Measurements from ENCODE around the gene ATPAF1.
"Not testable (repeated sequence)": the region's sequence is repeated elsewhere in the genome, so short reads cannot be mapped to it uniquely, and the experiment has no call there.

The ATPAF1 gene

DNA sequence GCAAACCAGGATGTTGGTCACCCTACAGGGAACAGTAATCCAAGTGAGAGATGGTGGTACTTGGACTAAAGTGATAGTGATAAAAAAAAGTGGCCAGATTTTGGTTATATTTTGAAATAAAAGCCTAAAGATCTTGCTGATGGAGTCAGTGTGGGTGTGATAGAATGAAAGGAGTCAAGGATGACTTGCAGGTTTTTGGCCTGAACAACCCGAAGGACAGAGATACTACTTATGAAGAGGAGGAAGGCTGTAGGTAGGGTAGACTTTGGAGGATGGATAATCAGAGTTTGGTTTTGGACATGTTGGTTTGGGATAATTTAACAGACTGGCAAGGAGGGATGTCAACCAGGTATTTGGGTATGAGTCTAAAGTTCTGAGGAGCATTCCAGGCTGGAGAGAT lies 2.0 kb upstream of the ATPAF1 start:
- no peak overlapping the region for H3K4me3 Mint-ChIP-seq
- H3K9me3 Mint-ChIP-seq: no peaks in the 10 kb centered on the region
- no peaks in the 10 kb centered on the region for H3K27me3 Mint-ChIP-seq (ENCODE audit: low read depth)
- no peak overlapping the region for H3K27ac Mint-ChIP-seq
- peaks cover 7% of the 10 kb centered on the region for H3K36me3 Mint-ChIP-seq (ENCODE audit: low read depth)
- peaks cover 21% of the 10 kb centered on the region for H3K4me1 Mint-ChIP-seq (ENCODE audit: low read depth)

DNA sequence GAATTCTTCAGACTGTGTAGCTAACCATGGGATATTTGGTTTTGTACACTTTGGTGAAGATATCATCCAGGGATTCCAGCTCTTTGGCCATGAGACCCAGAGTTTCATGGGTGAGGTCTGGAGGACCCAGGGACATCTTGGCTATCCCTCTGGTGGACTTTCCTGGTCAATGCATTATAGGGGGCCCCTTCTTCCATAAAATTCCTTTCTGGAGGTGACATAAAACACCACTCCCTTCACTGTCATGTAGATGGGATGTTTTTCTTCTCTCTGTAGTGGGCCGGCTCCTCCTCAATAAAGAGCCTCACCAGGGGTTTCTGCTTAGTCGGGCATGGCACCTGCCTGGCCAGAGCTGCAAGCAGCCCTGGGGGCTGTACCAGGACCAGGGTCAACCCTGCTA lies 2.2 kb downstream of the ATPAF1 start:
- peaks cover 15% of the 10 kb centered on the region for H3K4me1 Mint-ChIP-seq (ENCODE audit: low read depth)
- H3K4me3 Mint-ChIP-seq: no peak overlapping the region
- no peak overlapping the region for H3K27ac Mint-ChIP-seq
- no peaks in the 10 kb centered on the region for H3K27me3 Mint-ChIP-seq (ENCODE audit: low read depth)
- no peaks in the 10 kb centered on the region for H3K9me3 Mint-ChIP-seq
- H3K36me3 Mint-ChIP-seq (ENCODE audit: low read depth): peaks cover 8% of the 10 kb centered on the region

DNA sequence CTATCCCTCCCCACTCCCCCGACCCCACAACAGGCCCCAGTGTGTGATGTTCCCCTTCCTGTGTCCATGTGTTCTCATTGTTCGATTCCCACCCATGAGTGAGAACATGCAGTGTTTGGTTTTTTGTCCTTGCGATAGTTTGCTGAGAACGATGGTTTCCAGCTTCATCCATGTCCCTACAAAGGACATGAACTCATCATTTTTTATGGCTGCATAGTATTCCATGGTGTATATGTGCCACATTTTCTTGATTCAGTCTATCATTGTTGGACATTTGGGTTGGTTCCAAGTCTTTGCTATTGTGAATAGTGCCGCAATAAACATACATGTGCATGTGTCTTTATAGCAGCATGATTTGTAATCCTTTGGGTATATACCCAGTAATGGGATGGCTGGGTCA lies 5.2 kb downstream of the ATPAF1 start:
- not testable (repeated sequence) for H3K27ac Mint-ChIP-seq; H3K4me3 Mint-ChIP-seq; H3K9me3 Mint-ChIP-seq; H3K27me3 Mint-ChIP-seq (ENCODE audit: low read depth)
- peaks cover 22% of the 10 kb centered on the region for H3K4me1 Mint-ChIP-seq (ENCODE audit: low read depth)
- H3K36me3 Mint-ChIP-seq (ENCODE audit: low read depth): peaks cover 12% of the 10 kb centered on the region

DNA sequence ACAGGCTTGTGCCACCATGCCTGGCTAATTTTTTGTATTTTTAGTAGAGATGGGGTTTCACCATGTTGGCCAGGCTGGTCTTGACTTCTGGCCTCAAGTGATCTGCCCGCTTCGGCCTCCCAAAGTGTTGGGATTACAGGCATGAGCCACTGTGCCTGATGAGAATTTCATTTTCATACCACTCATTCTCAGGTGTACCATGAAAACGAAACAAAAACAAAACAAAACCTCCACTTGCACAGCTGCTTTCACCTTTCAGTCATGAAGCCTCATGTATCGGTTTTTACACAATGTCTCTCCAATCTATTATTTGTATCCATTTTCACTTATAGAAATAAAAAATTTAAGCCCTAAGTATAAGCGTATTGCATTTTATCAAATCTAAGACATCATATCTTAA lies 8.0 kb downstream of the ATPAF1 start:
- H3K4me3 Mint-ChIP-seq; H3K27me3 Mint-ChIP-seq (ENCODE audit: low read depth); H3K27ac Mint-ChIP-seq; H3K9me3 Mint-ChIP-seq: not testable (repeated sequence)
- H3K36me3 Mint-ChIP-seq (ENCODE audit: low read depth): peaks cover 27% of the 10 kb centered on the region
- H3K4me1 Mint-ChIP-seq (ENCODE audit: low read depth): peaks cover 12% of the 10 kb centered on the region

DNA sequence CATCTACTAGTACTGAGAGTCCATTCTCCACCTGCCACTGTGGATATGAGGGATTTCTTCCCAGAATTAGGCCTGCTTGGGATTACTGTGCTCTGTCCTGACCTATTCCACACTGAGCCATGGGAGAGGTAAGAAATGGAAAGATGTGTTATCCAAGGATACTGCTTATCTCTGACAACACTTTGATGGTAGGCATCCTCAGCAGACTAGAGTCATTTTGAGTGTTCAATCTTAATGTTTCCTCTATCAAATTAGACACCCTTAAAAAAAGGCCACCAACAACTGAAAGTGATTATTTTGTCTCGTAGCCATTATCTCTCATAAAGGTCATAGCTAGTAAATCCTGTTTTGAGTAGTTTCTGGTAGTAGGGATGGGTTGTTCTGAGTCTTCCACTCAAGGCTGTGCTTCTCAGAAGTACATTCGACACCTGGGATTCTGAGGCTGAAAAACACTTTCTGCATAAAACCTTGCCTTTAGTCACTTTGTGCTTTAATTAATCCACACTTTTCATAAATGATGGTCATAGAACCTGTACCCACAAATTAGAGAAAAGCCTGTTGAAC lies 8.8 kb downstream of the ATPAF1 start:
- Mint-ChIP-seq H3K9me3 (peaks cover 6% of the 10 kb centered on the region), H3K4me1 (ENCODE audit: low read depth) (peaks cover 12% of the 10 kb centered on the region), H3K36me3 (ENCODE audit: low read depth) (peaks cover 31% of the 10 kb centered on the region), H3K27me3 (ENCODE audit: low read depth) (no peaks in the 10 kb centered on the region), H3K27ac (no peak overlapping the region), H3K4me3 (no peak overlapping the region)

DNA sequence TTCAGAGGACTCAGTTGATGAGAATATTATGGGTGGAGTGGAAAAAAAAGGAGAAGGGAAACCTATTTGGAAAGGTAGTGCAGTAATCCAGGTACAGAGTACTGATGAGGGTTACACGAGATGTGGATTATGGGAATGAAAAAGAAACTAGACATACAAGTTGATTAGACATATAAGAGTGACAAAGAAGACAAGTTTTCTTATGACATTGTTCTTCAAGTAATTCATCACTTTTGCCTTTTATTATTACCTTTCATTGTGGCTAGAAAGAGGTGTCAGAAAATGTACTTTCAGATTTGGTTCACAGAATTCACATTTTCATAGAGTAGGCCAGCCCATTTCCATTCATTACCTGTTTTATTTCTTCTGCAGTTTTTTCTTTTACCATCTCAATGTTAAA lies 10.4 kb downstream of the ATPAF1 start:
- Mint-ChIP-seq H3K4me3 (no peak overlapping the region), H3K9me3 (peaks cover 6% of the 10 kb centered on the region), H3K4me1 (ENCODE audit: low read depth) (peaks cover 19% of the 10 kb centered on the region), H3K27me3 (ENCODE audit: low read depth) (no peaks in the 10 kb centered on the region), H3K36me3 (ENCODE audit: low read depth) (peaks cover 37% of the 10 kb centered on the region), H3K27ac (no peak overlapping the region)

DNA sequence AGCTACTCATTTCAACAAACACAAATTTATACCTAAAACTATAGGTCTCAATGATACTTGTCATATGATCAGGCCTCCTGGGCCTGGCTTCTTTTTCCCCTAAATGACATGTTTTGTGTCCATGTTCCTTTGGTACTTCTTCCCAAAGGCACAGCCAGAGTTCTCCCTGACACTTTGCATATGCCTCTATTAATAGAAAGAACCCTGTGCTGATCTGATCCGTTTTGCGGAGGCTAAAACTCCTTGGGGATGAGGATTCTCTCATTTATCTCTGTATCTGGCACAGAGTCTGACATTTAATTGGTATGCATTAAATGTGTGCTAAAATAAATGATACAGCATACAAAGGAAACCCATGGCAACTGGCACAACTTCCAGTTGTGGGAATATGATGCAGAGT lies 11.5 kb downstream of the ATPAF1 start:
- no peak overlapping the region for H3K4me3 Mint-ChIP-seq
- no peak overlapping the region for H3K27ac Mint-ChIP-seq
- H3K36me3 Mint-ChIP-seq (ENCODE audit: low read depth): peaks cover 44% of the 10 kb centered on the region
- H3K27me3 Mint-ChIP-seq (ENCODE audit: low read depth): no peaks in the 10 kb centered on the region
- peaks cover 6% of the 10 kb centered on the region for H3K9me3 Mint-ChIP-seq
- peaks cover 19% of the 10 kb centered on the region for H3K4me1 Mint-ChIP-seq (ENCODE audit: low read depth)

DNA sequence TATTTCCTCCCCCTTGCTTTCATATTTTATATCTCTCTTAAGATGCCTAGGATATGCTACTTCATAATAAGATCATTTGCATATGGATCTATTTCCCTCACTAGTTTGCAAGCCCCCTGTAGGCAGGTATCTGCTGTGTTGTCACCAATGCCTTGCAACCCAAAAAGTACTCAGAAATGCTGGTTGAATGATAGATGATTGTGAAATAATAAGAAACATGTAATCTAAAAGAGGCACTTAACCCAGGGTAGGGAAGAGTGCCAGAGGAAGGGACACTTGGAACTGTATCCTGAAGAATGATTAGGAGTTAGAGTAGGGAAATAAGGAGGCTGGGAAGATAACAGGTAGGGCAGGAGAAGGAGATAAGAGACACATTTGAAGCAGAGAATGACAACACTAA lies 12.3 kb downstream of the ATPAF1 start:
- Mint-ChIP-seq H3K27me3 (ENCODE audit: low read depth) (no peaks in the 10 kb centered on the region), H3K9me3 (peaks cover 6% of the 10 kb centered on the region), H3K36me3 (ENCODE audit: low read depth) (peaks cover 44% of the 10 kb centered on the region), H3K4me3 (no peak overlapping the region), H3K4me1 (ENCODE audit: low read depth) (peaks cover 19% of the 10 kb centered on the region), H3K27ac (no peak overlapping the region)

DNA sequence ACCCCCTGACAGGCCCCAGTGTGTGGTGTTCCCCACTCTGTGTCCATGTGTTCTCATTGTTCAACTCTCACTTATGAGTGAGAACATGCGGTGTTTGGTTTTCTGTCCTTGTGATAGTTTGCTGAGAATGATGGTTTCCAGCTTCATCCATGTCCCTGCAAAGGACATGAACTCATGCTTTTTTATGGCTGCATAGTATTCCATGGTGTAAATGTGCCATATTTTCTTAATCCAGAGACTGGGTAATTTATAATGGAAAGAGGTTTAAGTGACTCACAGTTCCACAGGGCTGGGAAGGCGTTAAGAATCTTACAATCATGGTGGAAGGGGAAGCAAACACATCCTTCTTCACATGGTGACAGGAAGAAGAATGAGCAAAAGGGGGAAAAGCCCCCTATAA lies 13.5 kb downstream of the ATPAF1 start:
- not testable (repeated sequence) for H3K4me3 Mint-ChIP-seq; H3K27me3 Mint-ChIP-seq (ENCODE audit: low read depth); H3K27ac Mint-ChIP-seq
- Mint-ChIP-seq H3K4me1 (ENCODE audit: low read depth) (peaks cover 12% of the 10 kb centered on the region), H3K9me3 (peaks cover 16% of the 10 kb centered on the region), H3K36me3 (ENCODE audit: low read depth) (peaks cover 54% of the 10 kb centered on the region)

DNA sequence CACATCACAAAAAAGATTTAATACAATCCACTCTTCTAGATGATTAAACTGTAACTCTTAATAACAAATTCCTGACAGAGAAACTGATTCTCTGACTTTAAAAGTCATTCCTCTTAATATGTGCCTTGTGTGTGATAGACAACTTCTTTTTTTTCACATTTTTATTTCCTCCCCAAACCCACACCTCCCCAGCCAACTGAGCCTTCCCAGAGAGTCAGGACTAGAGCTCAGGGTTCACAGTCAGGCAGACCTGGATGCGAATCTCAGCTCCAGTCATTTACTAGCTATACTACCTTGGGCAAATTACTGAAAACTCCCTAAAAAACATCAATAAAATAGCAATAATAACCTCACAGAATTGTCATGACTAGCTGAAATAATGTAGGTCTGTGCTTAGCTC lies 14.2 kb downstream of the ATPAF1 start:
- peaks cover 57% of the 10 kb centered on the region for H3K36me3 Mint-ChIP-seq (ENCODE audit: low read depth)
- peaks cover 11% of the 10 kb centered on the region for H3K4me1 Mint-ChIP-seq (ENCODE audit: low read depth)
- H3K4me3 Mint-ChIP-seq: no peak overlapping the region
- H3K27me3 Mint-ChIP-seq (ENCODE audit: low read depth): no peaks in the 10 kb centered on the region
- H3K9me3 Mint-ChIP-seq: peaks cover 17% of the 10 kb centered on the region
- no peak overlapping the region for H3K27ac Mint-ChIP-seq

DNA sequence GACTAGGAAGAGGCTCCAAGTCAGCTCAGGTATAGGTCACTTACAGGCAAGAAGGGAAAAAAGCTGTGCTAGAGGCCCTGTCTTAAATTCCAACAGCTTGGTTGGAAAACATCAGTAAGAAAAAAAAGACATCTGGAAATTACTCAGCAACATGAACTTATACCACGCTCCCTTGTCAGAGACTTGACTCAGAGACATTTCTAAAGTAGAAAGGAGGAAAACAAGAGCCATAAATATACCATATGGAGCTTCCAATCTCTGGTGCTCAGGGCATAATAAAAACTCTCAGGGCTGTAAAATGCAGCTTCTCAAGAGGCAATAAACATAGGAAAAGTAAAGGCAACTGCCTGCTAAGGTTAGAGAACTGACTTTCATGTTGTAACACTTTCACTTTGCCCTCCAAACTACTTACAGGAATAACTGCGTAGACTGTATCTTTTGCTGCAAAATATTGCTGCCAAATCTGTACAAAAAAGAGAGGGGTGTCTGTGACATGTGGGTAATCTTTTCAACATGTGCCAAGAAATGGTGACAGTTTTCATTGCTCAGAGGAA lies 14.7 kb downstream of the ATPAF1 start:
- H3K4me1 Mint-ChIP-seq (ENCODE audit: low read depth): peaks cover 11% of the 10 kb centered on the region

DNA sequence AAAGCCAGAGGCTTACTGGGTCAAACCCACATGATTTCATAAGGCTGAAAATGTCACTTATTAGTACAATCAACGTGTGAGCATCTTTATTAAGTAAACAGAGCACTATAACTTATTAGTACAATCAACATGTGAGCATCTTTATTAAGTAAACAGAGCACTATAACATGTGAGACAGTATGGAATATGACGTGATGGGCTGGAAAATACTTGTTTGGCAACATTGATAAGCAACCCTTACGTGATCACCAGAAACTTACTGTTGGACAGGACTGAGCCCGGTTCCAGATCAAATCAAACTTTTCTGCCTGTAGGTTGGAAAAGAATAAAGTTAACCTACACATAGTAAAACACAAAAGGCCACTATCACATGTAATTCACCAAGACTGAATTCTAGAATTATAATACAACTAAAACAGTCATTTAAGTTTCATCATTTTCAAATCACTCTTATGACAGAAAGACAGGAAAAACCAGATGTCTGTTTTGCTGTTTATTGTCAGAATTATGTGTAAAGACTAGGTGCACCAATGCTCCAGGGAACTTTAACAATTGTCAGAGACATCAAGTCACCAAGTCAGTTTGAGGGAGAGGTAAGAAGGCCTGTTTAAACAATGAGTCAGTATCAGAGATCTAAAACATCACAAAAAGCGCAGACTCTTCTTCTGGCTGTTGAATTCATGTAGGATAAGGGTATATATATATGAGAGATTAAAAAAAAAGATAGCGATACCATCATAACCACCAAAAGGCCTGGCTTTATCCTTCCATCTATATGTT lies 15.7 kb downstream of the ATPAF1 start:
- Mint-ChIP-seq H3K4me3 (no peak overlapping the region), H3K9me3 (peaks cover 18% of the 10 kb centered on the region), H3K27ac (no peak overlapping the region), H3K27me3 (ENCODE audit: low read depth) (no peaks in the 10 kb centered on the region), H3K4me1 (ENCODE audit: low read depth) (peaks cover 7% of the 10 kb centered on the region), H3K36me3 (ENCODE audit: low read depth) (peaks cover 57% of the 10 kb centered on the region)

More for the DNA sequence above, 14.7 kb downstream of the ATPAF1 start:
- no peak overlapping the region for H3K4me3 Mint-ChIP-seq
- no peak overlapping the region for H3K27ac Mint-ChIP-seq
- no peaks in the 10 kb centered on the region for H3K27me3 Mint-ChIP-seq (ENCODE audit: low read depth)
- H3K36me3 Mint-ChIP-seq (ENCODE audit: low read depth): peaks cover 57% of the 10 kb centered on the region
- peaks cover 17% of the 10 kb centered on the region for H3K9me3 Mint-ChIP-seq

DNA sequence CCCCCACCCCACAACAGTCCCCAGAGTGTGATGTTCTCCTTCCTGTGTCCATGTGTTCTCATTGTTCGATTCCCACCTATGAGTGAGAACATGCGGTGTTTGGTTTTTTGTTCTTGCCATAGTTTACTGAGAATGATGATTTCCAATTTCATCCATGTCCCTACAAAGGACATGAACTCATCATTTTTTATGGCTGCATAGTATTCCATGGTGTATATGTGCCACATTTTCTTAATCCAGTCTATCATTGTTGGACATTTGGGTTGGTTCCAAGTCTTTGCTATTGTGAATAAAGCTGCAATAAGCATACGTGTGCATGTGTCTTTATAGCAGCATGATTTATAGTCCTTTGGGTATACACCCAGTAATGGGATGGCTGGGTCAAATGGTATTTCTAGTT lies 17.0 kb downstream of the ATPAF1 start:
- H3K4me1 Mint-ChIP-seq (ENCODE audit: low read depth); H3K27me3 Mint-ChIP-seq (ENCODE audit: low read depth): not testable (repeated sequence)

DNA sequence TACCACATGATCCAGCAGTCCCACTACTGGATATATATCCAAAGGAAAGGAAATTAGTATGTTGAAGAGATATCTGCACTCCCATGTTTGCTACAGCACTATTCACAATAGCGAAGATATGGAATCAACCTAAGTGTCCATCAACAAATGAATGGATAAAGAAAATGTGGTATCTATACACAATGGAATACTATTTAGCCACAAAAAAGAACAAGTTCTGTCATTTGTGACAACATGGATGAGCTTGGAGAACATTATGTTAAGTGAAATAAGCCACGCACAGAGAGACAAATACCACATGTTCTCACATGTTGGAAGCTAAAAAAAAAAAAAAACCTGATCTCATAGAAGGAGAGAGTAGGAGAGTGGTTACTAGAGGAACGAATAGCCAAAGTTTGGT lies 17.7 kb downstream of the ATPAF1 start:
- Mint-ChIP-seq H3K27ac (no peak overlapping the region), H3K9me3 (peaks cover 22% of the 10 kb centered on the region), H3K27me3 (ENCODE audit: low read depth) (no peaks in the 10 kb centered on the region), H3K4me1 (ENCODE audit: low read depth) (peaks cover 9% of the 10 kb centered on the region), H3K4me3 (no peak overlapping the region), H3K36me3 (ENCODE audit: low read depth) (peaks cover 57% of the 10 kb centered on the region)

More for the DNA sequence above, 17.0 kb downstream of the ATPAF1 start:
- H3K4me3 Mint-ChIP-seq, H3K27ac Mint-ChIP-seq: not testable (repeated sequence)
- peaks cover 62% of the 10 kb centered on the region for H3K36me3 Mint-ChIP-seq (ENCODE audit: low read depth)
- peaks cover 22% of the 10 kb centered on the region for H3K9me3 Mint-ChIP-seq

DNA sequence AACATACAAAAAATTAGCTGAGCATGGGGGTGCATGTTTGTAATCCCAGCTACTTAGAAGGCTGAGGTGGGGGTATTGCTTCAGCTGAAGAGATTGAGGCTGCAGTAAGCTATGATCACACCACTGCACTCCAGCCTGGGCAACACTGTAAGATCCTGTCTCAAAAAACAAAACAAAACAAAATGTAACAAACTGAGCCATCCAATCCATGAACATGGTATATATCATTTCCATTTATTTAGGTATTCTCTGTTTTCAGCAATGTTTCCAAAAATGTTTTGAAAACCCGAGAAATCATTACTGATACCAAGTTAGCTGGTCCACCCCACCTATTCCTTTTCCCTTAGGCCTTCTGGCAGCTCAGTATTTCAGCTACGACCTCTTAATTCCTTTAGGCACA lies 18.4 kb downstream of the ATPAF1 start:
- H3K27me3 Mint-ChIP-seq (ENCODE audit: low read depth): no peaks in the 10 kb centered on the region
- no peak overlapping the region for H3K27ac Mint-ChIP-seq
- H3K9me3 Mint-ChIP-seq: peaks cover 18% of the 10 kb centered on the region
- H3K4me1 Mint-ChIP-seq (ENCODE audit: low read depth): peaks cover 9% of the 10 kb centered on the region
- H3K4me3 Mint-ChIP-seq: no peak overlapping the region
- H3K36me3 Mint-ChIP-seq (ENCODE audit: low read depth): peaks cover 52% of the 10 kb centered on the region

All from T-helper 1 cell treated with Interleukin-12 subunit alpha and Interleukin-12 subunit beta and Interleukin-4 antibody, amounts not matched to agents 30 μg/mL and 1 μg/mL, for 36 hours (primary cell).